Adrenal gland (tissue), 5 donors: Measurements from ENCODE around the gene KRTAP10-10.

ENCODE experiments used
- CTCF ChIP-seq, 6 experiments: fragments of 450-650 bp in 4 of 6; fragments of 200-600 bp in 2 of 6; sonication (generic) in 1 of 6; IDR thresholded peaks; 1 replicate in 5 of 6; 2 replicates in 1 of 6; pipeline versions ENCODE4 v1.5.1 to v1.8.0; 2016 to 2021; ENCODE audit warnings: antibody characterized with exemption in 6 of 6, mild to moderate bottlenecking in 2 of 6, moderate library complexity in 1 of 6
- POLR2A ChIP-seq, 2 donors: fragments of 450-650 bp; IDR thresholded peaks; one replicate each; pipeline ENCODE4 v1.6.1; 2017; ENCODE audit warnings: antibody characterized with exemption in 2 of 2, mild to moderate bottlenecking in 2 of 2, moderate library complexity in 1 of 2
- donor health status: DM: no; HTN: no; CAD: no.

GRCh38 chr21:44654576-44655175 is 17.5 kb downstream of the KRTAP10-10 start, which contains the start of gene KRTAP12-4:
- no peak for TF ChIP-seq POLR2A (IDR thresholded peaks at IDR 0.05)
- TF ChIP-seq CTCF (IDR thresholded peaks at IDR 0.05), result no peak
